C4-2B (cell line): ENCODE data around the gene ARF1.

Experiments
- ZFX ChIP-seq: fragments of 450-650 bp; IDR thresholded peaks from 2 replicates; pipeline ENCODE4 v1.6.1; 2017
- TF ChIP-seq, protein P1 (sequence below): fragments of 450-650 bp; conservative IDR thresholded peaks from 2 replicates; pipeline ENCODE4 v1.5.1; 2017; ENCODE audit warnings: mild to moderate bottlenecking

DNA sequence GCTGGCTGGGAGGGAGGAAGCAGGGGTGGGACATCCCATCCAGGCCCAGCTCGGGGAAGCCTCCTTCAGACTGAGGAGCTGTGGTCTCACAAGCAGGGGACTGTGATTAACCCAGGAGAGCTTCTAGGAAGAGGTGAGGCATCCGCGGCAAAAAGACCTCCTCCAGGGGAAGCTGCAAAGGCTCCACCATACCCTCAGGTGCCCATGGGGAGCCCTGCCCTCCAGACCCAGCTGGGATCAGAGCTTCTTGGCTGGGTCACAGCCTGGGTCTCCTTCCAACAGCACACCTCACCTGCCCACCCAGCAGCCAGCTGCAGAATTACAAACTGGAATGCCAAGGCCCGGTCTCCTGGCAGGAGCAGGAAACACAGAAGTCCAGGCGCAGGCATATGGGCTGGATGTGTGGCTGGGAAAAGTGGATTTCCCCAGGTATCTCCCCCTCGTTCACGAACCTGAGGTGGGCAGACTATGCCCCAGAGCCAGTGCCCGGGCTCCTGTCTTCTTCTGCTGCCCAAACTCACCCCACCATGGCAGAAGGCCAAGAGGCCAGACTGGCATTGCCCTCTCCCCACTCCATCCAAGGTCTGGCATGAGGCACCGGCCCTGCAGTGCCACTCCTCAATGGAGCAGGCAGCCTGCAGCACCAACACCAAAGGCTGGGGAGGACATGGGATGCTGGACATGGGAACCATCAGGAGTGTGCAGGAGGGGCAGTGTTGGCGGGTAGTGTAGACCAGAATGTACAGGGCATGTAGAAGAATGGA is 15.4 kb upstream of the ARF1 start:
- TF ChIP-seq, protein P1, sequence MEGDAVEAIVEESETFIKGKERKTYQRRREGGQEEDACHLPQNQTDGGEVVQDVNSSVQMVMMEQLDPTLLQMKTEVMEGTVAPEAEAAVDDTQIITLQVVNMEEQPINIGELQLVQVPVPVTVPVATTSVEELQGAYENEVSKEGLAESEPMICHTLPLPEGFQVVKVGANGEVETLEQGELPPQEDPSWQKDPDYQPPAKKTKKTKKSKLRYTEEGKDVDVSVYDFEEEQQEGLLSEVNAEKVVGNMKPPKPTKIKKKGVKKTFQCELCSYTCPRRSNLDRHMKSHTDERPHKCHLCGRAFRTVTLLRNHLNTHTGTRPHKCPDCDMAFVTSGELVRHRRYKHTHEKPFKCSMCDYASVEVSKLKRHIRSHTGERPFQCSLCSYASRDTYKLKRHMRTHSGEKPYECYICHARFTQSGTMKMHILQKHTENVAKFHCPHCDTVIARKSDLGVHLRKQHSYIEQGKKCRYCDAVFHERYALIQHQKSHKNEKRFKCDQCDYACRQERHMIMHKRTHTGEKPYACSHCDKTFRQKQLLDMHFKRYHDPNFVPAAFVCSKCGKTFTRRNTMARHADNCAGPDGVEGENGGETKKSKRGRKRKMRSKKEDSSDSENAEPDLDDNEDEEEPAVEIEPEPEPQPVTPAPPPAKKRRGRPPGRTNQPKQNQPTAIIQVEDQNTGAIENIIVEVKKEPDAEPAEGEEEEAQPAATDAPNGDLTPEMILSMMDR = no peak
- TF ChIP-seq ZFX = no peak
